IPS-11a (cell line): ENCODE data around the gene DIPK1B.
A peak's percentile ranks its signal among the peaks of the same experiment; 100 is the strongest.

Experiments
- H3K4me3 ChIP-seq: one replicate; pipeline ENCODE4 v1.5.1; 2013; ENCODE audit warnings: low read depth, low read length, control low read depth

The DIPK1B gene

GRCh38 chr9:136673088-136673974 lies 39.0 kb upstream of the DIPK1B start:
- no peak overlapping the region for H3K4me3 ChIP-seq

DNA sequence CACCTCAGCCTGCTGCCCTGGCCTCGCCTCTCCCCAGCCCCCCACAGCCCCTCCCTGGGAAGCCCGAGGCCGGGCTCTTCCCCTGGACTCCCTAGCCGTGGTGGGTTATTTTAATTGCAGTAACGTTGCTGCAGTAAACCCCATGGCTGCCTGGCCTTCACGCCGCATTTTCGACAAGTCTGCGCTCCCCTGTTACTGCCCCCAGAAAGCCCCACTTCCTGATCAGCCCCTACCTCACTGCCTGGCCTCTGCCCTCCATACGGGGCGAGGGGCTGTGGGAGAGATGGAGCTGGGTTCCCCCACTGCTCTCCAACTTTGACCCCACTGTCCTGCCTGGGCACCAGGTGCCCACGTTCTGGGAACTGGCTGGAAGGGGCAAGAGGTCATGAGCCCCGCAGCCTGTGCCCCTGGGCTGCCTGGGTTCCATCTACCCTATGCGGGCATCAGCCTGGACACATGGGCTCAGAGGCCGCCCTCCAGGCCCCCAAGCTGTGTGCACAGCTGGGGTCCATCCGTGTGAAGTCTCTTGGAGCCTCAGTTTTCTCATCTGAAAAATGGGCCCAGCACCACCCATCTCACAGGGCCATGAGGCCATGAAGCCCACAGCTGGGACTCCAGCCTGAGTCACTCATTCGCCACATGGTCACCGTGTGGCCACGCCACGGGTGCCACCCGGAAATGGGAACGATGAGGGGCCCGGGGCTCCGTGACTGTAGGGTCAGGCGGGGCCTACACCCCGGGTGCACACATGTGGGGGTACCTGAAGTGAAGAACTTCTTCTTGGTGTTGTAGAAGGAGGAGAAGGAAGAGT lies 38.2 kb upstream of the DIPK1B start:
- no peak overlapping the region for H3K4me3 ChIP-seq

DNA sequence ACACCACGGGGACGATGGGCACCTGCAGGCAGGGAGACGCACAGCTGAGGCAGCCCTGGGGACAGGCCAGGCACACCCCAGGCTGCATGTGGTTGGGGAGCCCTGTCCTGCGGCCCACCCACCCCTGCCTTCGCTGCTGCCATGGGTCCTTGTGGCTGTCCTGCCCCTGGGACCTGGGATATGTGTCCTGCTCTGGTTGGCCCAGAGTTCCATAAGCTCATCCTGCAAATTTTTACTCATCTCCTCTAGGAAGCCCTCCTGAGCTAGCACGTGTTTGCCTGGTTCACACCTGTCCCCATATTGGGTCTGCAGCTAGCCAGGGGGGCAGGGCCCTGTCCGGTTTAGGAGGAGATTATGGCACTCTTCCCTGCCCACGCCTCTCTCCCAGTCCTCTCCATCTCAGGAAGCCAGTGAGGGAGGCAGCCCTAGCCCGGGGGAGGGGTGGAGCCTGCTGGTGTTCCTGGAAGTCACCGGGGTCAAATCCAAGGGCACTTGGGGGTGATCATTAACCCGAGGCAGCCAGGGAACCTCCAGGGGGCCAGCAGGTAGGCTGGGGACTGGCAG lies 37.5 kb upstream of the DIPK1B start:
- H3K4me3 ChIP-seq: no peak overlapping the region

GRCh38 chr9:136675477-136676296 lies 36.7 kb upstream of the DIPK1B start:
- H3K4me3 ChIP-seq: no peak overlapping the region

DNA sequence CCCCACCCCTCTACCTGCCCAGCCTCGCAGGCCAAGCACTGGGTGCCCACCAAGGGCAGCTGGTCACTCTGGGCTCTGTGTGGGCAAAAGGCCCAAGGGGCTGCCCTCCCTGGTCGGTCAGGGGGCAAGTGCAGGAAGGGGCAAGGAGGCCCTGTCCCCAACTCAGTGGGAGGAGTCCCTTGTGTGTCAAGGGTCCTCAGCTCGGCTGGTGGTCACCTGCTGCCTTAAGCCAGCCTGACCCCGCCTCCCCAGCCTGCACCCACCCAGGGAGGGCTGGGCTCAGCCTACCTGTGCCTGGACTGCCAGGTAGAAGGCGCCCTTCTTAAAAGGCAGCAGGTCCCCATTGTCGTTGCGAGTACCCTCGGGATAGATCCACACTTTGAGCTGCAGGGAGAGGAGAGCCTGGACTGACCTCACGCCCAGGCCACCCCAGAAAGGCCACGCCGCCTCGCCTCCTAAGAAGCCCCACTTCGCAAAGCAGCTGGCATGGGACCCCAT lies 36.0 kb upstream of the DIPK1B start:
- no peak overlapping the region for H3K4me3 ChIP-seq

DNA sequence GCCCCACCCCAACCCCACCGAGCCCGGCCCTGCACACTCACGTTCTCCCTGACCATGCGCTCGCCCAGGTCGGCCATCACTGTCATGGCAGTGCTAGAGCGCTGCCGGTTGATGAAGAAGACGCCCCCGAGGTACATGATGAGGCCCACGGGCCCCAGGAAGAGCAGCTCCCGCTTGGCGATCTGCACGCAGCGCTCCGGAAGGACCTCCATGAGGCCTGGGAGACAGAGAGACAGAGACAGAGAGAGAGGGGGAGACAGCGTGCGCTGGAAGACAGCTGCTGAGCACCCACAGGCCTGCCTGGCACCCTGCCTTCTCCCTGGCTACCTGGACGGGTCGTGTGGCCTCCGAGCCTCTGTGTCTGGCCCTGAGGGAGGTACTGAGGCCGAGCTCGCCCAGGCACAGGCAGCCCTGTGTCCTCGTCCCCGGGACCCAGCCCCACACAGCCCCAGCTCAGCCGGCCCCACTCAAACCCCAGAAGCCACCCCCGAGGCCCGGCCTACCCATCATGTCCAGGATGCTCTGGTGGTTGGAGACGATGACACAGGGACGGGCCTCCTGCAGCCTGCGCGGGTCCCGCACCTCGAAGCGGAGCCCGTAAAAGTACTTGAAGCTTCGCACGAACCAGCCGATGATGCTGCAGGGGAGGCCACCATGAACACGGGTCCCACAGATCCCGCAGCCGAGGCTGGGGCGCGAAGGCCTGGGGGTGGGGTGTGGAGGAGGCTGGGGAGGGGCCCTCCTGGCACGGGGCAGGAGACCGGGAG lies 35.3 kb upstream of the DIPK1B start:
- no peak overlapping the region for H3K4me3 ChIP-seq

DNA sequence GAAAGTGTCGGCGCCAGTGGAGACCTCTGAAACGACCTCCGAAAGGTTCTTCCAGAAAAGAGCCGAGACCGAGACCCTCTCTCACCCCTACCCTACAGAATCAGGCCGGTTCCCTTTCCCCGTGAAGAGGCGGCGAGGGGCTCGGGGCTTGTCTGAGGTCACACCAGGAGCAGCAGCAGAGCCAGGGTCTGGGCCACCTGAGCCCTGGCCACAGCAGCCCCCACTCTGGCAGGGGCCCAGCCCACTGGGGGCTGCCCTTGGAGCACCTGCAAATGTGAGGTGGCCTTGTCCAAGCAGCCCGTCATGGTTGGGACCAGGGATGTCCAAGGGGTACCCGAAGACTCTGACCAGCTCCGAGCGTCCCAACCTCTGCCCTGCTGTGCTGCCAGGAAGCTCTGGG lies 34.3 kb upstream of the DIPK1B start:
- no peak overlapping the region for H3K4me3 ChIP-seq

GRCh38 chr9:136678624-136679023 lies 33.7 kb upstream of the DIPK1B start:
- no peak overlapping the region for H3K4me3 ChIP-seq

DNA sequence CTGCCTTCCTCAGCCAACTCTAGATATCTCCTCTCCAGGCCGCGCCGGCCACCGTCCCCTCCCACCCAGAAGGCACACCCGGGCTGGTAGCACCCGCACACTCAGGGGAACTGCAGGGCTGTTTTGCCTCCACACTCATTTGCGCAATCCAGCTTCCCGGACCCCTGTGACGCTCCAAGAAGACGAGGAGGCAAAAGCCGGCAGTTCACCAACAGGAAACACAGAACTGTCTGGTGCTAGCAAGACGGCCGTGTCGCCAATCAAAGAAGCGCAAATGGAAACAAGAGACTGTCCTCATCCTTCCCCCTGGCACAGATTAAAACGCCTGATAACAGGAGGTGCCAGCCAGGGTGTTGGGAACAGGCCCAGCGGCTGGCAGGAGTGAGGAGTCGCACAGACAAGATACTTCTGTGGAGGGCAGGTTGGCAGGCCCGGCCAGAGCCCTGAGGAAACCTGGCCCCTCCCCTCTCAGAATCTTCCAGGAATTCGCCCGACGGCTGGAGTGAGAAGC lies 32.9 kb upstream of the DIPK1B start:
- no peak overlapping the region for H3K4me3 ChIP-seq

- H3K4me3 ChIP-seq: no peak overlapping the region
These were observed 31.3 kb upstream of the DIPK1B start for GRCh38 chr9:136681029-136681428.

DNA sequence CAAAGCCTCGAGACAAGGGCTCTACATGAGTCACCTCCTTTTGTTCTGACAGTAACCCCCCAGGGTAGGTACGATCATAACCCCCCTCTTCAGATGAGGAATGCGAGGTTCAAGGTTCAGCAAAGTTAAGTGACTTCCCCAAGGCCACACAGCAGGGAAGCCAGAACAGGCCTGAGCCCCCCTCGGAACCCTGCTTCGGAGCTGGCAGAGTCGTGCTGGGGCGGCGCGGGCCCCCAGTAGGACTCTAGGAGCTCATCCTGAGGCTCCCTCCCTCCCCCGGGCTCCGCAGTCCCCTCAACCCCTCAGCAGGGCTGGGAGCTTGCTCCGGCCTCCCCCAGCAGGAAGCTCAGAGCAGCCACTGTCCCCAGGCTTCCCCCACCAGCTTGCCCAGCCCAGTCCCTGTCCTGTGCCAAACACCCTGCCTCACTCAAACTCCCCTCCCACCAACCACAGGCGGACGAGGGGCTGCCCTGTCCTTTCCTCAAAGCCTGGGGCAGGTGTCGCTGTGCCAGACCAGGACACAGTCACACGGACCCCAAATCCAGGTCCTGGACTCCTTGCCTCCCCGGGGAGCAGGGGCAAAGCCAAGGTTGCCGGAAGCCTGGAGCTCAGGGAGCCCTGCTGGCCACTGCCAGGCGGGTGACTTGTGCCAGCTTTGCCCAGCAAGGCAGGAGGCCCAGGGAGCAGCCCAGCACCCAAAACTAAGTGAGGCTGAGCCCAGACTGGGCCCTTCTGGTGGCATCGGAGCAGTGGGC lies 30.2 kb upstream of the DIPK1B start:
- no peak overlapping the region for H3K4me3 ChIP-seq

GRCh38 chr9:136682710-136683109 lies 29.7 kb upstream of the DIPK1B start:
- H3K4me3 ChIP-seq: no peak overlapping the region

DNA sequence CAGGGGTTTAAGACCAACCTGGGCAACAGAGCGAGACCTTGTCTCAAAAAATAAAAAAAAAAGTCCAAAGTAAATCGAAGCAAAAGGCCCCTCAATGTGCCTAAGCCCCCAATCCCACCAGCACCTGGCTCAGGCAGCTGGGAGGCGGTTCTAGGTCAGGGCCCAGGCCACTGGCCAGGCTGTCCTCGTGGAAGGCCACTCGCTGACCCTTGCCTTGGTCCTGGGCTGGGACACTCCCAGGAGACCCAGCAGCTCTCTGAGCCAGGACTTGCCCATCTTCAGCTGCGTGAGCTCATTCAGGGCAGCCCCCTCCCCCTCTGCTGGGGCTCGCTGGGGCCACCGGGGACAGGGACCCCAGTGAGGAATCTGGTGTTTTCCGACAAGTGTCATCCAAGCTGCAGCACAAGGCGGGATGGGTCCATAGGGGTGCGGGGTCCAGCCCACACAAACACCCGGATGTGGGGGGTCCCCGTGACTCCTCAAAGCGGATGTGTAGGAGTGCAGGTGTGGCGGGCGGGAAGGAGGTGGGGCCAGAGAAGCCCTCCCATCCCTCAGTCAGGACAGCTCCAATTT lies 29.1 kb upstream of the DIPK1B start:
- no peak overlapping the region for H3K4me3 ChIP-seq

DNA sequence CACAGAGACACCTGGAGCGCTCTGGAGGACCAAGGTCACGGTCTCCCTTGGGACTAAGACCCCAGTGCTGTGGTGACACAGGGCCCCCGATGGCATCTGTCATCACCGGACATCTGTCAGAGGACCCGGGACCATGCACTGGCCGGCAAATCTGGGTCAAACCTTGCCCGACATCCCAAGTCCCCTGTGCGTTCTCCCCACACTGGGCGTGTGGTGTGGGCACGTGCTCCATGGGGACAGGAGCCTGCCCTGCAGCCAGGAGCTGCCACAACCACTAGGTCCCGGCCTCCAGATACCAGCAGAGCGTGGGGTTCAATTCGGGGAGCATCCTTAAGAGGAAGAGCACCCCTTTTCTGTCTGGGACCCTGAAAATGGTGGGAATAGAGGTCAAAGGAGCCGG lies 28.6 kb upstream of the DIPK1B start:
- no peak overlapping the region for H3K4me3 ChIP-seq

GRCh38 chr9:136684339-136684738 lies 28.0 kb upstream of the DIPK1B start:
- no peak overlapping the region for H3K4me3 ChIP-seq

GRCh38 chr9:136684799-136685198 lies 27.6 kb upstream of the DIPK1B start:
- H3K4me3 ChIP-seq: no peak overlapping the region

DNA sequence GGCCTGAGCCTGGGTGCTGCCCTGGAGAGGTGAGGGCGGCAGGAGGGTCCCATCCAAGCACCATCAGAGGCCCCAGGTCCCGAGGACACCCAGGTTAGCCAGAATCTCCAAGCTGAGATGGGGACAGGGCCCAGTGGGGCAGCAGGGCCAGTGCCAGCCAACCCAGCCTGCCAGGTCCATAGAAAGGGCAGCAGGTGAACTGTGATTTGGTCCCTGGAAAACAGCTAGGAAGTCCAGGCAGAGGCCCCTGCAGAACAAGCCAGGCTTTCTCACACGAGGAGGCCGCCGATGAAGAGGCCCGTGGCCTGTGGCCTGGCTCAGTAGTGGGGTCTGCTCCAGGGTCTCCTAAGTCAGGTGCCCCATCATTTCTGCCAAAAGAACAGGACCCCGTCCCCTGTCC lies 27.2 kb upstream of the DIPK1B start:
- H3K4me3 ChIP-seq: no peak overlapping the region

DNA sequence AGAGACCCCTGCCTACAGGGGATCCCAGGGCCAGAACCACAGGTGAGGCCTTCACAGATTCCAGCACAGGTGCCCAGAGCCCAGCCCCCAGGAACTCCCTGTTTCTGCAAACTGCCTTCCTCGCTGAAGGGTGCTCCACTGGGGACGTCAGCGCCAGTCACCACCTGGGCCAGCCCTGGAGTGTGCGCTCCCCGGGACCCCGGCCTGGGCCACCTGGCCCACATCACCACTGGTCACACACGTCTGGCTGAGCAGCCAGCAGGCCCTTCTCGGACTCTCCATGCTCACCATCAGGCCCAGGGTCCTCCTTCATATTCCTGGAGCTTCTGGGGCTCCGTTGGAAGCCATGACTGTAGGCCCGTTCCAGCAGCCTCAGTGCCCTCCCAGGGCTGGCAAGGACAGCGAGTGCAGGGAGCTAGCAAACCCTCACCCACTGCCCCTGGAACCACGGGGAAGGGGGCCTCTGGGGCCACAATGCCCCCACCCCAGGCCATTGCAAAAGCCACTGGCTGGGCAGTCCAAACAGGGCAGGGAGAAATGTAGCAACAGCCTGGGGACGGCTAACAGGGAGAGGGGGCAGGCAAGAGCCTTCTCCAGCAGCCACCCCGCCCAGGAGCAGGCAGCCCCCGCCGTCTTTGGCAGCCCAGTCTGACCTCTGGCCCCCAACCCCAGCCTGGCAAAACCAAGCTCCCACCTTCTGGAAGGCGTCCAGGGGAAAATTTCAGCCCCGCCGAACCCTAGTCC lies 26.4 kb upstream of the DIPK1B start:
- H3K4me3 ChIP-seq: peak overlapping the region; percentile 57
